Medulla oblongata (tissue), 1 donor: ENCODE results near the gene ARMCX1.
A peak's percentile ranks its signal among the peaks of the same experiment; 100 is the strongest.
"Not testable (repeated sequence)": the region's sequence is repeated elsewhere in the genome, so short reads cannot be mapped to it uniquely, and the experiment has no call there.

Experiments used
- DNase-seq: peaks from one replicate; pipeline ENCODE4 v3.0.0-alpha.2; 2015; ENCODE audit errors: extremely low spot score

Gene ARMCX1

GRCh38 chrX:101550362-101550750 lies at the start of gene ARMCX1:
ARMCX1 (plus strand) TSS chrX:101550547; CDS start chrX:101552931, 2,384 bp downstream.
- peak; percentile 78 for DNase-seq

GRCh38 chrX:101502929-101503328 lies 47.4 kb upstream of the ARMCX1 start:
- DNase-seq = not testable (repeated sequence)

GRCh38 chrX:101507372-101507771 lies 43.0 kb upstream of the ARMCX1 start:
- DNase-seq = no peak

- no peak for DNase-seq
These were observed 42.4 kb upstream of the ARMCX1 start for GRCh38 chrX:101507986-101508385.

GRCh38 chrX:101530944-101531343 lies 19.4 kb upstream of the ARMCX1 start:
- DNase-seq = no peak

GRCh38 chrX:101539116-101539515 lies 11.2 kb upstream of the ARMCX1 start:
- no peak for DNase-seq

- DNase-seq = peak; percentile 47
These were observed 518 bp downstream of the ARMCX1 start for GRCh38 chrX:101550751-101551379.

GRCh38 chrX:101551380-101551767 lies 1.0 kb downstream of the ARMCX1 start:
- DNase-seq = no peak

- no peak for DNase-seq
These were observed 2.4 kb downstream of the ARMCX1 start for GRCh38 chrX:101552714-101553113.

- no peak for DNase-seq
These were observed 14.3 kb downstream of the ARMCX1 start for GRCh38 chrX:101564651-101565050.

GRCh38 chrX:101595739-101596419 lies 45.5 kb downstream of the ARMCX1 start:
- DNase-seq = peak; percentile 78

- not testable (repeated sequence) for DNase-seq
These were observed 49.2 kb downstream of the ARMCX1 start for GRCh38 chrX:101599592-101599991.

GRCh38 chrX:101602077-101602476 lies 51.7 kb downstream of the ARMCX1 start:
- no peak for DNase-seq
